Stimulated activated CD4-positive, alpha-beta T cell treated with anti-CD3 and anti-CD28 coated beads, Interleukin-1b, Interleukin-23, amount 100 ng/mL, for 1 hour (primary cell): ENCODE data around the gene PICALM.
"Not testable (repeated sequence)": the region's sequence is repeated elsewhere in the genome, so short reads cannot be mapped to it uniquely, and the experiment has no call there.

Experiments used
- DNase-seq, 2 donors: peaks; one replicate each; pipeline ENCODE4 v3.0.0-alpha.2; 2020; ENCODE audit warnings: low read depth in 2 of 2

PICALM gene, protein sequence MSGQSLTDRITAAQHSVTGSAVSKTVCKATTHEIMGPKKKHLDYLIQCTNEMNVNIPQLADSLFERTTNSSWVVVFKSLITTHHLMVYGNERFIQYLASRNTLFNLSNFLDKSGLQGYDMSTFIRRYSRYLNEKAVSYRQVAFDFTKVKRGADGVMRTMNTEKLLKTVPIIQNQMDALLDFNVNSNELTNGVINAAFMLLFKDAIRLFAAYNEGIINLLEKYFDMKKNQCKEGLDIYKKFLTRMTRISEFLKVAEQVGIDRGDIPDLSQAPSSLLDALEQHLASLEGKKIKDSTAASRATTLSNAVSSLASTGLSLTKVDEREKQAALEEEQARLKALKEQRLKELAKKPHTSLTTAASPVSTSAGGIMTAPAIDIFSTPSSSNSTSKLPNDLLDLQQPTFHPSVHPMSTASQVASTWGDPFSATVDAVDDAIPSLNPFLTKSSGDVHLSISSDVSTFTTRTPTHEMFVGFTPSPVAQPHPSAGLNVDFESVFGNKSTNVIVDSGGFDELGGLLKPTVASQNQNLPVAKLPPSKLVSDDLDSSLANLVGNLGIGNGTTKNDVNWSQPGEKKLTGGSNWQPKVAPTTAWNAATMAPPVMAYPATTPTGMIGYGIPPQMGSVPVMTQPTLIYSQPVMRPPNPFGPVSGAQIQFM

DNA sequence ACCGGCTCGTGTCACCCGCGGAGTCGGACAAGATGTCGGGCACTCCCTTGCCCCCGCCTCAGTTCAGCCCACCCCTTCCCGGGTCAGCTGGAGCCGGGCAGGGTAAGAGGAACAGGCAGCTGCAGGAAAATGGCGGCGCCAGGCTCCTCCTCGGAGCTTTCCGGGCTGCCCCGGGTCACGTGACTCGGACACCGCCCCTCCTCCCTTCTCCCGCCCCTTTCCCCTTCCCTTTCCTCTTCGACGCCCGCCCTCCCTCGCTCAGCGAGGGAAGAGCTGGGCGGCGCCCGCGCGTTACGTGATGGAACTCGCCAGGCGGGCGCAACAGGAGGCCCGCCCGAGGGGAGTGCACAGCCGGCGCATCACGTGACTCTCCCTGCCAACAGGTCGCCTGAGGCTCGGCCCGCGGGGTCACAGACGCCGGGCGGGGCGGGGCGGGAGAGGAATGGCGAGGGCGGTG is at the start of gene PICALM:
Gene PICALM (minus strand): TSS at position 134 of the 457 bp plus-strand sequence. CDS start 304 bp downstream, outside the sequence.
- peak; percentile 88 to 95 for DNase-seq

DNA sequence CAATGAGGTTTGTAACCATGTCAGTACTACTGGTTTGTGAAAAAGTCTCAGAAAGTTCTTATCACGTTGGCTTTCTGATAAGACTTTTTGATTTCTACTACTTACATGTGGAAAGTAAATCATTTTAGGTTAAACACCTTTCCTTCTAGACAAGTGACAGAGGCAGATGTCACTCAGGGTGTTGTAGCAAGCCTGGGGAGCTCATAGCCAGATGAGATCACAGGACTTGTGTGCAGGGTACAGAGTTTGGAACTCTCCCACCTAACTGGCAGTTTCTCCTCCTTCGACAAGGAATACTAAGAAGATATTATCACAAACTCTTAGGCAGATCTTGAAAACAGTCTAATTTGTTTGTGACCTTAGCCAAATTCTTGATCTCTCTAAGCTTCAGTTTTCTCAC is 49.4 kb upstream of the PICALM start:
- no peak for DNase-seq

DNA sequence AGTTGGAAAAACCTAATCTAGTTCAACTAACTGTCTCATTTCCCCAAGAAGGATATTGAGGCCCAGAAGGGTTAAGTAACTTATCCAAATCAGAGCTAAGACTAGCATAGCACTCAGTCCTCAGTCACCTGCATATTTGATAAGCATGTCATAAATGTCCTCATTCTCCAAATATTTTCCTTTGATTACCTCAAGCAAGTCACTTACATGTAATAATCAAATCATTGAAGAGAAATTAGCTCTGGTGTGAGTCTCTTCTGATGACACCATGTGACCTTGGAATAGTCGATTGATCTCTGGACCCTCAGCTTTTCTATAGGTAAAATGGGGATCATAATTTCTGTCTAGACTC is 48.8 kb upstream of the PICALM start:
- DNase-seq: no peak

DNA sequence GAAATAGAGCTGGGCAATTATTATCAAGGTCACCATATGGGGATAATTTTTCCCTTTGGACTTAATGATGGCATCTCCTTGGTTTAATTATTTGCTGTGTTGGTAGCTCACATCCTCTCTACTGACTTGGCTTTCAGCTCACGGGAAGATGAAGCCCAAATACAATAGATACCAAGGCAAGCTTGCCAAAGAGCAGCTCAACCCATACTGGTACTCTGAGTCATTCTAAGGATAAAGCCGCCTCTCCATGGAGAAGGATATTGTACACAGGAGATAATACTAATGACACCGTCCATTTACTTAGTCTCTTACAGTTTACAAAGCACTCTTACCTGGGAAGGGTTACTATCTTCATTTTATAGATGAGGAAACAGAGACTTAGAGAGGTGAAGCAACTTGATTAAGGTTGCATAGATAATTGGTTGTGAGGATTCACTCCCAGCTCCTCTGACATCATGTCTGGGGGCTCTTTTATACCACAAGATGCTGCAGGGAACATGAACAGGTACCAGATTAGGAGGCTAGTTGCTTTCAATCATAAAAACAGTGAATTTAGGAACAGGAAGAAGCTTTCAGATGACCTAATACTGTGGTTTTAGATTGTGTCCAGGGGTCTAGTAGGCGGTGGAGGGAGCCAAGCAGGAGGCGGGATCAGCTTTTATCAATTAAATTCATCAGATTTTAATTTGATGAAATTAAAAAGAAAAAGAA is 48.3 kb upstream of the PICALM start:
- DNase-seq: no peak

DNA sequence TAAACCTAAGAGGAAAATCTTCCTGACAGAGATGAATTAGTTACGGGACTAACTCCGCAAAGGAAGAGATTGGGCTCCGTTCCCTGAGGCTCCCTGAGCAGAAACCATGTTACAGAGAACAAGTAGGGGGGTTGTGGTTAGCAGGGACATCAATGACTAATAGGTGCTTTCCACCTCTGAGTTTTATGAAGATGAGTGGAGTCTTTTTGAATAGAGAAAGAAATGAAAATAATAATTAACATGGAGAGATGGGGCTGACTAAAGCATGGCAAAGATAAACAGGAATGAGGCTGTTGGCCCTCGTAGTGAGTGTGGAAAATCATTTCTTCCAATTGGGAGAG is 47.5 kb upstream of the PICALM start:
- DNase-seq: no peak

DNA sequence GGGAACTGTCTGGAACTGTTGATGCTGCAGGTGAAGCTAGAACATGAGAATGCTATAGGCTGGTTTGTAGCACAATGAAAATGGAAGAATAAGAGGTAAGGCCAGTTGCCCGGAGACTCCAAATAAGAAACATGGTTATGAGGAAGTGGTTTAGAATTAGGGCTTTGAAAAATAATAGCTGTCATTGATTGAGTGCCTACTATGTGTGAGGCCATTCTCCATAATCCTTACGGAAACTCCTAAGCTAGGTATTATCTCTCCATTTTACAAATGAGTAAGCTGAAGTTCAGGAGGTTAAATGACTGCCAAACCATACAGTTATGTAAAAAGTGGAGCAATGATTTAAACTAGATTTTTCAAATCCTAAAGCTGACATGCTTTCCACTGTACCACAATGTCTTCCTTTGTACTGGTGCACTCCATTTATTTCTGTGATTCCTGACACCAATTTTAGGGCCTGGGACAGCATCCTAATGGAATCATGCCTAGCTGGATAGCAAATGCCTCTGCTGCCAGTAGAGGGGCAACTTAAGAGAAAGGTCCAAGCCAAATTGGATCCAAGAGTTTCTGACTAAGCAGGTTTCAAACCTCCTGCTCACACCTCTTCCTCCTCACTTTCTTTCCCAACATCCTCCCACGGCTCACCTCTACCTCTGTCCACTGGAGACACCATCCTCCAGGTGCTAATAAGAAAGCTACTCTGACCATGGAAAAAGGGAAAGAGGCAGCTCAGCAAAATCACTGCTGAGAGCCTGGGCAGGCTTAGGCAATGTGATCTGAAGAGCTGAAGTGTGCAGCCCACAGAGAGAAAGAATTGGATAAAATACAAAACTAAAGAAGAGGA is 46.9 kb upstream of the PICALM start:
- no peak for DNase-seq

DNA sequence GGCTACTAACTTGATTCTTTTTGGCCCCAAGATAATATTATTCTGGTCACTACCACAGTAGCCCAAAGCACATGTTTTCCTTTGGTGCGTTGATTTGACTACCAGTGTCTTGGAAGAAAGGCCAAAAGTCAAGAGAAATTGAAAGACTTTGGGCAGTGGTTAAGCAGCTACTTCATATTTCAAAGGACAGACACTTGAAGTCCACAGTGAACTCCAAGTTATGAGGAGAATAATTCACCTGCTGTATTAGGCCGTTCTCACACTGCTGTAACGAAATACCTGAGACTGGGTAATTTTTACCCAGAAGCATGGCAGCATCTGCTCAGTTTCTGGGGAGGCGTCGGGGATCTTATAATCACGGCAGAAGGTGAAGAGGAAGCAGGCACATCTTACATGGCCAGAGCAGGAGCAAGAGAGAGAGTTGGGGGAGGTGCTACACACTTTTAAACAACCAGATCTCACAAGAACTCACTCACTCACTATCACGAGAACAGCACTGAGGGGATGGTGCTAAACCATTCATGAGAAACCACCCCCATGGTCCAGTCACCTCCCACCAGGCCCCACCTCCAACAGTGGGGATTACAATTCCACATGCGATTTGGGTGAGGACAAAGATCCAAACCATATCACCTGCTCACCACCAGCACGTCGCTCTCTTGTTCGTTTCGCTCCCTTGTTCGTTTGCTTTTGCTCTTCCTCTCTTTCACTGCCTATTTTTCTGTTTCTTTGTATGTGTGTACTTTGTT is 40.2 kb upstream of the PICALM start:
- no peak for DNase-seq

DNA sequence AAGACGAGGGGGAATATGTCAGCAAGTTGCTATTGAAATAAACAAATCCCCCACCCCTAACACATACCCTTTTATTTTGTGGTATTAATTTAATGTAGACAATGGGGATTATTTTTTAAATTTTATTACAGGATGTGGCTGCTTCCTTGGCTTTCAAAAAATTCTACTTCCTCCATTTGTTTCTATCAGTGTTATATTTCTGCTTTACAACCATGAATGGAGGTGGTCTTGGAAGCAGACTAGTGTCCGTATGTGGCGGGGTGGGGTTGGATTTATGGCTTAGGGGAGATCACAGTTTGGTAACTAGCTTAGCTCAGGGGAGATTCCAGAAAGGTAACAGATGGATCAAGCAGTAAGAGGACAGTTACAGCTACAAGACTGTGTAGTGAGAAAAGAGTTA is 39.3 kb upstream of the PICALM start:
- no peak for DNase-seq

DNA sequence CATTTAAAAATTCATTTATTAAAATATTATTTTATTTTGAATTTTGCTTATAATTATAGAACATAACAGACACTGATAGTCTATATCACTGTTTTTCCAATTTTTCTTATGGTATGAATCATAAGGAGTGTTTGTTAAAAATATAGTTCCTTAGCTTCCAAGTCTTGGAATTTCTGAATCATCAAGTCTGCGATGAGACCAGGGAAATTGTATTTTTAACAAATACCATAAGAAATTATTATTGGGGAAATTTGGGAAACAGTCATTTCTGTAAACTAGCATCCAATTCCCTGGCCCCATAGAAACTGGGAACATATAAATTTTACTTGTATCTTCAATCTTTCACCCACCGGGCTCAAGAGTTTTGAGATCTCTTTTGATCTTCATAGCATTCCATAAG is 38.0 kb upstream of the PICALM start:
- no peak for DNase-seq

DNA sequence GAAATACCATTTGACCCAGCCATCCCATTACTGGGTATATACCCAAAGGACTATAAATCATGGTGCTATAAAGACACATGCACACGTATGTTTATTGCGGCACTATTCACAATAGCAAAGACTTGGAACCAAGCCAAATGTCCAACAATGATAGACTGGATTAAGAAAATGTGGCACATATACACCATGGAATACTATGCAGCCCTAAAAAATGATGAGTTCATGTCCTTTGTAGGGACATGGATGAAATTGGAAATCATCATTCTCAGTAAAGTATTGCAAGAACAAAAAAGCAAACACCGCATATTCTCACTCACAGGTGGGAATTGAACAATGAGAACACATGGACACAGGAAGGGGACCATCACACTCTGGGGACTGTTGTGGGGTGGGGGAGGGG is 37.1 kb upstream of the PICALM start:
- DNase-seq: not testable (repeated sequence)

DNA sequence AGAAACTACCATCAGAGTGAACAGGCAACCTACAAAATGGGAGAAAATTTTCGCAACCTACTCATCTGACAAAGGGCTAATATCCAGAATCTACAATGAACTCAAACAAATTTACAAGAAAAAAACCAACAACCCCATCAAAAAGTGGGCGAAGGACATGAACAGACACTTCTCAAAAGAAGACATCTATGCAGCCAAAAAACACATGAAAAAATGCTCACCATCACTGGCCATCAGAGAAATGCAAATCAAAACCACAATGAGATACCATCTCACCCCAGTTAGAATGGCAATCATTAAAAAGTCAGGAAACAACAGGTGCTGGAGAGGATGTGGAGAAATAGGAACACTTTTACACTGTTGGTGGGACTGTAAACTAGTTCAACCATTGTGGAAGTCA is 36.7 kb upstream of the PICALM start:
- DNase-seq: not testable (repeated sequence)

DNA sequence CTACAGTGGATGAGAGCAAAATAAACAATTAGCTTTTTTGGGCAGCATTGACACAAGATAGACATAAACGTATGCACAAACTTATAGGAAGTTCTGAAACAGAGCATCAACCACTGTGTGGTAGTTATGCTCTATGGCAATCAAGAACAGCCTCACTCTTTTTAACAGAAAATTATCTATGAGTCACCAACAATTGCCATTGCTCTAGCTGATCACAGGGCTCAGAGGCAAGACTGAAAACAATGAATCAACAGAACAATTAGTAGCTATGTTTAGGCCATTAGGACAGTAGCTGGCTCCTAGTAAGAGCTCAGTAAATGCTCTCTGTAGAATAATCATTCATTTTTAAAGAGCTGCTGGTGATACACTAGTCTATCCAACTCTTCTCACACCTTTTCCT is 34.9 kb upstream of the PICALM start:
- no peak for DNase-seq

DNA sequence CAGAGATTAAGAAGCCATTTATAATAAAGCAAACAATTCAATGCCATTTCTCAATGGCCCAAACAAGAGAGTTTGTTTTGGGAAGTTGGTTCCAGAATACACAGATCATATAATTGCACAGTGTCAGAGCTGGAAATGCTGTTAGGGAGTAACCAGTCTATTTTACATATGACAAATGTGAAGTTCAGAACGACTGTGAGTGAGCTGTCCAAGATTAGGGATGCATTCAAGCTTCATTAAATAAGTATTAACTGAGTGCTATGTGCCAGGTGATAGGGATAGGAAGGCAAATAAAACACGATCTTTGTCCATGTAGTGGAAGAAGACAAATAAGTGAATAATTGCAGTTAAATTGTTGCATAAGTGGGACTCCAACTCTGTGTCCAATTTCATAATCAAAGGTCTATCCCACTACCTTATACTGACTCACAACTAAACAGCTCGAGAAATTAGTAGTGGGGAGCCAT is 33.1 kb upstream of the PICALM start:
- no peak for DNase-seq

DNA sequence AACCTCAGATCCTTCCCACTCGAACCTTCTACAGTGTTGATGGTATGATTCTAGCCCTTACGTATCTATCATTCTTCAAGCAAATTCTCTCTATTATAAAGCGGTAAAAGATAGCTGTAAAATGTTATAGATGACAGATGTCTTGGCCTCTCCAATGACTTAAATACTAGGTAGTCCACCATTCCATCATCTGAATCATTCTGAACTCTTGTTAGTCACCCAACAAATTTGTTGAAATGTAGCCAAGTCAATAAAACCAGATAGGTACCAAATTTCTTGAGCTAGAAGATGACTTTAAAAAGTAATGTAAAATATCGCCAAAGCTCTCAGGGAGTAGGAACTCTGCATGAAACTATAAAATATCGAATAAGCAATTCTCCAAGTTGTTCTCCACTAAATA is 32.6 kb upstream of the PICALM start:
- DNase-seq: no peak

DNA sequence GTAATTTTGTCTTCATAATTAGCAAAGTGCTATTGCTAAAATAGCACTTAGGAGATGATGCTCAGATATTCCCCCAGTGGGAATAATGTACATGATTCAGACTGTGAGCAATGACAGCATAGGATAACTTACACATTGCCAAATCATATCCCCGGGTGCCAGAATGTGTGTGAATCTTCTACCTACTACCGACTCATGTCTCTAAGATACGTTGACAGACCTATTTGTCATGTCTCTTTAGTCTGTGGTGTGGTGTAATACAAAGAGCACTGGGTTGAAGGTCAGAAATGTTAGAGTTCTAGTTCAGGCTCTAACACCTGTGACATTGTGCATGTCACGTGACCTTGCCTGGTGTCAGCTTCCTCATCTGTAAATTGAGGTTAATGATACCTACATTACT is 31.0 kb upstream of the PICALM start:
- no peak for DNase-seq

DNA sequence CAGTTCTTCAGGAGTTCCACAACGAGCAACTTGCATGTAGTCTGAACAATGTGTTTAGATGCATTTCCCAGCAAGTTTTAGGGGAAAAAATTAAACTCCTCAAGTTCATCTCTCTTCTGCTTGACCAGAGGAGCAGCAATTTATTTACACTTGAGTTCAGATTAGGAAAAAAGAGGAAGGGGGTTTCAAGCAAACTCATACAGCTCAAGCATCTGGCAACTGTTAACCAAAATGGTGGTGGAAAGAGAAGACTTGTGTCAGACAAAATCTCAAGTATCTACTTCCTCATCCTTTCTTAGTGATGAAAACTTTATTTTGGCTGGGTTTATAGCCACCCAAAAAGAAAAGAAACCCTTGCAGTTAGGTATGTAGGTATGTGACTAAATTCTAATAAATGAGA is 29.1 kb upstream of the PICALM start:
- no peak for DNase-seq

DNA sequence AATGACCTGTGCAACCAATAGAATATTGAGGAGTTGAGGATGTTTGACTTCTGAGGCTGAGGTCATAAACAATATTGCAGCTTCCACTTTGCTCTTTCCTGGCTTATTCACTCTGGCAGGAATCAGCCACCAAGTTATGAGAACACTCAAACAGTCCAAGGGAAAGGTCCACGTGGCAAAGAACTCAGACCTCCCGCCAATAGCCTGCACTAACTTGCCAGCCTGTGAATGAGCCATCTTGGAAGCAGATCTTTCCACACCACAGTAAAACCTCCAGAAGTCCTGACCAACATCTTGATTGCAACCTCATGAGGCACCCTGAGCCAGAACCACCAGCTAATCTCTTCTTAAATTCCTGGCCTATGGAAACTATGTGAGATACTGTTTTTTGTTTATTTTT is 22.7 kb upstream of the PICALM start:
- no peak for DNase-seq

DNA sequence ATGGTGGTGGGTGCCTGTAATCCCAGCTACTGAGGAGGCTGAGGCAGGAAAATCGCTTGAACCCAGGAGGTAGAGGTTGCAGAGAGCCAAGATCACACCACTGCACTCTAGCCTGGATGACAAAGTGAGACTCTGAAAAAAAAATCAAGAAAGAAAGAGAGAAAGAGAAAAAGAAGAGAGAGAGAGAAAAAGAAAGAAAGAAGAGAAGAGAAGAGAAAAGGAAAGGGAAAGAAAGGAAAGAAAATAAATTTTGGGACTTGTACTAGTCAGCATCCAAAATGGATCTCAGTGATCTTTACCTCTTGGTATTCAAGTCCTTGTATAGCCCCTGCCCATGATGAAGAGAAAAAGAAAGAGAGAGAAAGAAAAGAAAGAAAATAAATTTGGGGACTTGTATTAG is 22.2 kb upstream of the PICALM start:
- no peak for DNase-seq

DNA sequence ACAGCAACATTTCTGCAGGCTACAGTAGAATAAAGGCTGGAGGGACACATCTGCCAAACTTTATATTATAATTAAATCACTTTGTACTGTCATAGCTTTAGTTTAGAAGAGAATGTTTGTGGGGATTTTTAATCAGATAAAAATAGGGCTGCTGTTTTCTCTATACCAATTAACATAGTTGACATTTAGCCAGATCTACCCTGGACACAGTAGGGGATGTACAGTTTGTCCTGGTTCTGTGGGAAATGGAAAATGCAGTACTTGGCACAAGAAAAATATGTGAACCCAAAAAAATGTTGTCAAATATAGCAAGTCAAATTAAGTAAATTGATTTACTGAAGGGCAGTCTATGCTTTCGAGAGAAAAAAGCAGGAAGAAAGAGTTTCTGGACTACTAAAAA is 20.8 kb upstream of the PICALM start:
- DNase-seq: no peak

DNA sequence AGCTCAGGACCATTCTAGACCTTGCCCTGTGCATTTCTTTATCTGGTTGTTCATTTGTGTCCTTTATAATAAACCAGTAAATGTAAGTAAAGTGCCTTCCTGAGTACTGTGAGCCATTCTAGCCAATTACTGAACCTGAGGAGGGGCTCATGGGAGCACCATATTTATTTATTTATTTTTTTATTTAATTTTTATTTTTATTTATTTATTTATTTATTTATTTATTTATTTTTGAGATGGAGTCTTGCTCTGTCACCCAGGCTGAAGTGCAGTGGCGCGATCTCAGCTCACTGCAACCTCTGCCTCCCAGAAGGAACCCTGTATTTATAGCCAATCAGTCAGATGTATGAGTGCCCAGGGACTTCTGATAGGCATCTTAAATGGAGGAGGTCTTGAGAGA is 18.8 kb upstream of the PICALM start:
- DNase-seq: not testable (repeated sequence)

DNA sequence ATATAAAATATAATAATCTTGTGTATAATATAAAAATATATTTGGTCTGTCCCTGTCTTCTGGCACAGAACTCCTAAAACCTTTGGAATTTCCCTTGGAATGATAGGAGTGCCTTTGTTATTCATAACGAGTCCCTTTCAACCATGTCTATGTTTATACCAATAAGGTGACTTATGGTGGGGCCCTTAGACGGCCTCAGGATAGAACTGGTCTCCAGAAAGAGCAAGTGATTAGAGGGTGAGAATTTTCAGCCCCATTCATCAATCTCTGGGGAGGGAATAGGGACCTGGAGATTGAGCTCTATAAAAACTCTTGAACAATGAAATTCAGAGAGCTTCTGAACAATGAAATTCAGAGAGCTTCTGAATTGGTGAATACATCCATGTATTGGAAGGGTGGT is 18.4 kb upstream of the PICALM start:
- DNase-seq: no peak
